ENCODE results near the gene GLIS1. TPM values are rescaled to one million over a fixed set of nuclear protein-coding genes. Genes with fewer than 3 reads are reported as not detected.

Gene GLIS1
- total and polyA plus RNA-seq, 10 of the 15 experiments (the other 5 are each of a cell fraction or from before 2014, with no cell fraction given): not detected

DNA sequence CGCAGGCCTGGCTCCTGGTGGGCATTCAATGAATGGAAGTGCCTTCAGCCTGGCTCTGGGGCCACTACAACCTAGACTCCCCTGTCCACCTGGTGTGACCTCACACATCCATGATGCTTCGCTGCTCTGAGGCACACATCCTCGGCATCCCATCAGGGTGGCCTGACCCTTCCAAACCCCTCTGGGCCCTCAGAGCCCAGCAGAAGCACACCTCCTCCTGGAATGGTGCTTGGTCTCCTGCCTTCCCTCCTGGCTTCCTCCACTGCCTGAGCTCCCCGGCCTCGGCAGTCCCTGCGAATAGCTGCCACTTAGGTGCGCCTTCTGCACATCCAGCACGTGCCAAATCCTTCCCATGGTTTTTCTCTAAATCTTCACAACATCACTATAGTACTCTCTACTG is 133.8 kb downstream of the GLIS1 start (continued):
- TF ChIP-seq, protein P1, sequence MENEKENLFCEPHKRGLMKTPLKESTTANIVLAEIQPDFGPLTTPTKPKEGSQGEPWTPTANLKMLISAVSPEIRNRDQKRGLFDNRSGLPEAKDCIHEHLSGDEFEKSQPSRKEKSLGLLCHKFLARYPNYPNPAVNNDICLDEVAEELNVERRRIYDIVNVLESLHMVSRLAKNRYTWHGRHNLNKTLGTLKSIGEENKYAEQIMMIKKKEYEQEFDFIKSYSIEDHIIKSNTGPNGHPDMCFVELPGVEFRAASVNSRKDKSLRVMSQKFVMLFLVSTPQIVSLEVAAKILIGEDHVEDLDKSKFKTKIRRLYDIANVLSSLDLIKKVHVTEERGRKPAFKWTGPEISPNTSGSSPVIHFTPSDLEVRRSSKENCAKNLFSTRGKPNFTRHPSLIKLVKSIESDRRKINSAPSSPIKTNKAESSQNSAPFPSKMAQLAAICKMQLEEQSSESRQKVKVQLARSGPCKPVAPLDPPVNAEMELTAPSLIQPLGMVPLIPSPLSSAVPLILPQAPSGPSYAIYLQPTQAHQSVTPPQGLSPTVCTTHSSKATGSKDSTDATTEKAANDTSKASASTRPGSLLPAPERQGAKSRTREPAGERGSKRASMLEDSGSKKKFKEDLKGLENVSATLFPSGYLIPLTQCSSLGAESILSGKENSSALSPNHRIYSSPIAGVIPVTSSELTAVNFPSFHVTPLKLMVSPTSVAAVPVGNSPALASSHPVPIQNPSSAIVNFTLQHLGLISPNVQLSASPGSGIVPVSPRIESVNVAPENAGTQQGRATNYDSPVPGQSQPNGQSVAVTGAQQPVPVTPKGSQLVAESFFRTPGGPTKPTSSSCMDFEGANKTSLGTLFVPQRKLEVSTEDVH (IDR thresholded peaks at IDR 0.05; ENCODE audit: low read depth, partially characterized antibody): no peak
- TF ChIP-seq PAX5 (IDR thresholded peaks at IDR 0.05; ENCODE audit: borderline replicate concordance, low read depth, low read length): no peak
- TF ChIP-seq, protein P2, sequence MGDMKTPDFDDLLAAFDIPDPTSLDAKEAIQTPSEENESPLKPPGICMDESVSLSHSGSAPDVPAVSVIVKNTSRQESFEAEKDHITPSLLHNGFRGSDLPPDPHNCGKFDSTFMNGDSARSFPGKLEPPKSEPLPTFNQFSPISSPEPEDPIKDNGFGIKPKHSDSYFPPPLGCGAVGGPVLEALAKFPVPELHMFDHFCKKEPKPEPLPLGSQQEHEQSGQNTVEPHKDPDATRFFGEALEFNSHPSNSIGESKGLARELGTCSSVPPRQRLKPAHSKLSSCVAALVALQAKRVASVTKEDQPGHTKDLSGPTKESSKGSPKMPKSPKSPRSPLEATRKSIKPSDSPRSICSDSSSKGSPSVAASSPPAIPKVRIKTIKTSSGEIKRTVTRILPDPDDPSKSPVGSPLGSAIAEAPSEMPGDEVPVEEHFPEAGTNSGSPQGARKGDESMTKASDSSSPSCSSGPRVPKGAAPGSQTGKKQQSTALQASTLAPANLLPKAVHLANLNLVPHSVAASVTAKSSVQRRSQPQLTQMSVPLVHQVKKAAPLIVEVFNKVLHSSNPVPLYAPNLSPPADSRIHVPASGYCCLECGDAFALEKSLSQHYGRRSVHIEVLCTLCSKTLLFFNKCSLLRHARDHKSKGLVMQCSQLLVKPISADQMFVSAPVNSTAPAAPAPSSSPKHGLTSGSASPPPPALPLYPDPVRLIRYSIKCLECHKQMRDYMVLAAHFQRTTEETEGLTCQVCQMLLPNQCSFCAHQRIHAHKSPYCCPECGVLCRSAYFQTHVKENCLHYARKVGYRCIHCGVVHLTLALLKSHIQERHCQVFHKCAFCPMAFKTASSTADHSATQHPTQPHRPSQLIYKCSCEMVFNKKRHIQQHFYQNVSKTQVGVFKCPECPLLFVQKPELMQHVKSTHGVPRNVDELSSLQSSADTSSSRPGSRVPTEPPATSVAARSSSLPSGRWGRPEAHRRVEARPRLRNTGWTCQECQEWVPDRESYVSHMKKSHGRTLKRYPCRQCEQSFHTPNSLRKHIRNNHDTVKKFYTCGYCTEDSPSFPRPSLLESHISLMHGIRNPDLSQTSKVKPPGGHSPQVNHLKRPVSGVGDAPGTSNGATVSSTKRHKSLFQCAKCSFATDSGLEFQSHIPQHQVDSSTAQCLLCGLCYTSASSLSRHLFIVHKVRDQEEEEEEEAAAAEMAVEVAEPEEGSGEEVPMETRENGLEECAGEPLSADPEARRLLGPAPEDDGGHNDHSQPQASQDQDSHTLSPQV (IDR thresholded peaks at IDR 0.05): no peak
- TF ChIP-seq CREB1 (IDR thresholded peaks at IDR 0.05; ENCODE audit: low read depth): no peak
- TF ChIP-seq ZNF274 (IDR thresholded peaks at IDR 0.05; ENCODE audit: insufficient read depth, insufficient read length): no peak
- TF ChIP-seq HCFC1 (IDR thresholded peaks at IDR 0.05; ENCODE audit: low read length): no peak
- no peak for TF ChIP-seq BACH1 (IDR thresholded peaks at IDR 0.05; ENCODE audit: borderline replicate concordance)

All from GM12878 (cell line).